ENCODE results near the gene NFIC.
A peak's percentile ranks its signal among the peaks of the same experiment; 100 is the strongest.

DNA sequence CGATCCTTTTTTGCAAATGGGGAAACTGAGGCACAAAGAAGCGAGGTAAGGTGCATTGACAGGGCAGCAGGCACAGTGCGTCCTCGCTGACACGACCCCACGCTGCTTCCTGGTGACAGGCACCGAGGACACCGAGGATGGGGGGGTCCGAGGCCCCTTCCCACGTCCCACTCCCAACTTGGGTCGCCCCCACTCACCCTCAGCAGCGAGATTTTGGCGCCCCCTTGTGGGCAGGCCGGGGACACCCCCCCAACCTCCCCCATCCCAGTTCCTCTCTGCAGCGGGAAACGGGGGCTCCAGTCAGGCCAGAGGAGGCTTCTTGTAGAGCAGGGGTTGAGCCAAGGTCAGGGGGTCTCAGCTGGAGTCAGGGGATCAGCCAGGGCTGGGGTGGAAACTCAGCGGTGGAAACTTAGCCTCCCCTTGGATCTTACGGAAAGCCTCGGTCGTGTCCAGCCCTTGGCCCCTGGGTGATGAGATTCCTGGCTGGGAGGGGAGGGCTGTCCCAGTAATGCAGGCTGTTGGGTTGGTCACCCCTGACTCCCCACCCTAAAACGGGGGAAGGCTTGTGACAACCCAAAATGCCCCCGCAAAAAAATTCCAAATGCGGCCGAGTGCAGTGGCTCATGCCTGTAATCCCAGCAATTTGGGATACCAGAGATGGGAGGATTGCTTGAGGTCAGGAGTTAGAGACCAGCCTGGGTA is 105.7 kb downstream of the NFIC start:
- TF ChIP-seq, protein P1, sequence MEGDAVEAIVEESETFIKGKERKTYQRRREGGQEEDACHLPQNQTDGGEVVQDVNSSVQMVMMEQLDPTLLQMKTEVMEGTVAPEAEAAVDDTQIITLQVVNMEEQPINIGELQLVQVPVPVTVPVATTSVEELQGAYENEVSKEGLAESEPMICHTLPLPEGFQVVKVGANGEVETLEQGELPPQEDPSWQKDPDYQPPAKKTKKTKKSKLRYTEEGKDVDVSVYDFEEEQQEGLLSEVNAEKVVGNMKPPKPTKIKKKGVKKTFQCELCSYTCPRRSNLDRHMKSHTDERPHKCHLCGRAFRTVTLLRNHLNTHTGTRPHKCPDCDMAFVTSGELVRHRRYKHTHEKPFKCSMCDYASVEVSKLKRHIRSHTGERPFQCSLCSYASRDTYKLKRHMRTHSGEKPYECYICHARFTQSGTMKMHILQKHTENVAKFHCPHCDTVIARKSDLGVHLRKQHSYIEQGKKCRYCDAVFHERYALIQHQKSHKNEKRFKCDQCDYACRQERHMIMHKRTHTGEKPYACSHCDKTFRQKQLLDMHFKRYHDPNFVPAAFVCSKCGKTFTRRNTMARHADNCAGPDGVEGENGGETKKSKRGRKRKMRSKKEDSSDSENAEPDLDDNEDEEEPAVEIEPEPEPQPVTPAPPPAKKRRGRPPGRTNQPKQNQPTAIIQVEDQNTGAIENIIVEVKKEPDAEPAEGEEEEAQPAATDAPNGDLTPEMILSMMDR (IDR thresholded peaks at IDR 0.05; ENCODE audit: low read length), result peak; percentile 70; the same call in 1 of the 2 replicates
- TF ChIP-seq EZH2 (IDR thresholded peaks at IDR 0.05; ENCODE audit: borderline replicate concordance, low read length), result no peak

All from OCI-LY1 (cell line).